WTC11 (cell line): ENCODE results near the gene RIMKLB. TPM values are rescaled to one million over a fixed set of nuclear protein-coding genes. Genes with fewer than 3 reads are reported as not detected.

Experiments used
- ATAC-seq: fragments of 200-7000 bp; cut with Tn5 transposase; 2 replicates; pipeline ENCODE4 v1.10.0; 2021; ENCODE audit warnings: mild to moderate bottlenecking, moderate library complexity
- CTCF ChIA-PET: fragments of 300-600 bp; sonication (Branson Sonifier 250); formaldehyde crosslinking; loops from one replicate; lab custom pipeline; 2021; ENCODE audit warnings: antibody characterized with exemption; lab: Charles Lee
- POLR2A ChIA-PET: fragments of 350-600 bp; sonication (Branson Sonifier 250); formaldehyde crosslinking; loops from one replicate; lab custom pipeline; 2021; ENCODE audit warnings: antibody characterized with exemption; lab: Charles Lee
- DNase-seq: peaks from one replicate; pipeline ENCODE4 v3.0.0; 2021; ENCODE audit warnings: low spot score
- H3K27ac Mint-ChIP-seq: 2 replicates; pipeline ENCODE4 v1.8.0; 2021; ENCODE audit warnings: mixed read lengths
- H3K27me3 Mint-ChIP-seq: 2 replicates; pipeline ENCODE4 v1.8.0; 2021; ENCODE audit warnings: low read depth, mild to moderate bottlenecking, moderate library complexity, mixed read lengths
- H3K36me3 Mint-ChIP-seq: 2 replicates; pipeline ENCODE4 v1.8.0; 2021; ENCODE audit warnings: mixed read lengths
- H3K4me1 Mint-ChIP-seq: 2 replicates; pipeline ENCODE4 v1.8.0; 2022; ENCODE audit warnings: mixed read lengths
- H3K4me3 Mint-ChIP-seq: 2 replicates; pipeline ENCODE4 v1.8.0; 2021; ENCODE audit warnings: mild to moderate bottlenecking, moderate library complexity, mixed read lengths
- H3K9me3 Mint-ChIP-seq: 2 replicates; pipeline ENCODE4 v1.8.0; 2021; ENCODE audit warnings: mixed read lengths
- ATF3 ChIP-seq: sonication (generic); formaldehyde crosslinking; conservative IDR thresholded peaks from 2 replicates; pipeline ENCODE4 v1.8.1; 2022; ENCODE audit warnings: mild to moderate bottlenecking, missing genetic modification reagents
- CREB1 ChIP-seq: sonication (generic); formaldehyde crosslinking; IDR thresholded peaks from 2 replicates; pipeline ENCODE4 v1.8.0; 2023; ENCODE audit warnings: mild to moderate bottlenecking, missing genetic modification reagents
- CREM ChIP-seq: sonication (generic); formaldehyde crosslinking; IDR thresholded peaks from 2 replicates; pipeline ENCODE4 v1.8.1; 2022; ENCODE audit warnings: mild to moderate bottlenecking, missing genetic modification reagents, moderate library complexity
- GRHL2 ChIP-seq: fragments of 250-450 bp; sonication (Bioruptor Pico); IDR thresholded peaks from 2 replicates; pipeline ENCODE4 v1.8.0; 2022; ENCODE audit warnings: mild to moderate bottlenecking, moderate library complexity; ENCODE audit not compliant: insufficient replicate concordance, severe bottlenecking
- HMGXB4 ChIP-seq: sonication (generic); formaldehyde crosslinking; IDR thresholded peaks from 2 replicates; pipeline ENCODE4 v1.8.1; 2023; ENCODE audit warnings: mild to moderate bottlenecking, moderate library complexity, missing genetic modification reagents
- MYBL2 ChIP-seq: sonication (generic); formaldehyde crosslinking; IDR thresholded peaks from 2 replicates; pipeline ENCODE4 v1.8.1; 2023; ENCODE audit warnings: mild to moderate bottlenecking, moderate library complexity, missing genetic modification reagents
- PRRX2 ChIP-seq: fragments of 250-450 bp; sonication (Bioruptor Pico); IDR thresholded peaks from 2 replicates; pipeline ENCODE4 v1.8.0; 2021; ENCODE audit warnings: mild to moderate bottlenecking
- USF1 ChIP-seq: sonication (generic); formaldehyde crosslinking; IDR thresholded peaks from 2 replicates; pipeline ENCODE4 v1.8.0; 2022; ENCODE audit warnings: mild to moderate bottlenecking, missing genetic modification reagents
- ZNF121 ChIP-seq: sonication (generic); formaldehyde crosslinking; IDR thresholded peaks from 2 replicates; pipeline ENCODE4 v1.8.0; 2023; ENCODE audit warnings: missing genetic modification reagents
- ZNF138 ChIP-seq: sonication (generic); formaldehyde crosslinking; conservative IDR thresholded peaks from 2 replicates; pipeline ENCODE4 v1.8.1; 2022; ENCODE audit warnings: mild to moderate bottlenecking, moderate library complexity, missing genetic modification reagents
- ZNF263 ChIP-seq: sonication (generic); formaldehyde crosslinking; IDR thresholded peaks from 2 replicates; pipeline ENCODE4 v1.8.1; 2022; ENCODE audit warnings: low read depth, mild to moderate bottlenecking, moderate library complexity, missing genetic modification reagents
- ZNF512 ChIP-seq: sonication (generic); formaldehyde crosslinking; IDR thresholded peaks from 2 replicates; pipeline ENCODE4 v1.8.1; 2022; ENCODE audit warnings: missing genetic modification reagents, borderline replicate concordance
- total RNA-seq: library from RNA; stranded (reverse); gene quantifications from 3 replicates; pipeline ENCODE4 v1.2.3, GENCODE V29; 2021
- TF ChIP-seq, protein P1 (sequence below): sonication (generic); formaldehyde crosslinking; IDR thresholded peaks from 2 replicates; pipeline ENCODE4 v1.8.1; 2023; ENCODE audit warnings: mild to moderate bottlenecking, missing genetic modification reagents
- TF ChIP-seq, protein P2 (sequence below): sonication (generic); formaldehyde crosslinking; IDR thresholded peaks from 2 replicates; pipeline ENCODE4 v1.8.0; 2023; ENCODE audit warnings: missing genetic modification reagents, mild to moderate bottlenecking, borderline replicate concordance
- TF ChIP-seq, protein P3 (sequence below): sonication (generic); formaldehyde crosslinking; conservative IDR thresholded peaks from 2 replicates; pipeline ENCODE4 v1.8.1; 2023; ENCODE audit warnings: mild to moderate bottlenecking, low read depth, missing genetic modification reagents, moderate library complexity
- TF ChIP-seq, protein P4 (sequence below): sonication (generic); formaldehyde crosslinking; IDR thresholded peaks from 2 replicates; pipeline ENCODE4 v1.8.1; 2022; ENCODE audit warnings: mild to moderate bottlenecking, moderate library complexity, missing genetic modification reagents

RIMKLB gene
- total RNA-seq, 1 experiment from 2014 or later, result 106 TPM

DNA sequence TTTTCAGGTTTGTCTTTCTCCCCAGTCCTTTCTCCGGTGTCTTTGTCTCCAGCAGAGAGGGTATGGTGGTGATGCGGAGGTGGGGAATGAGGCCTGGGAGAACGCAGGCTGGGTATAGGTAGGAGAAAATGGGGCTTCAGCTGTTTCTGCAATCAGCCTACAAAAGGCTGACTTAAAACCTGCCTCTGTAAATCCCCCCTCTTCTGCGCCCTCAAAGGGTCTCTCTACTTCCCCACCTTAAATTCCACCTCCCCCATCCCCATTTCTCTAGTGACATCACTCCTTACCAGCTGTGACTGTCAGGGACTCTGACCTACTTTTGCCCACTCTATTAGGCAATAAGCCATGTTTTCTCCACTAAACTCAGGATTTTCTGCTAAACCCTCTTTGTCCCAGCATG is 8.1 kb upstream of the RIMKLB start:
- Mint-ChIP-seq H3K9me3 (peaks cover 6% of the 10 kb centered on the region), H3K4me3 (0 out of 2 replicates have a peak overlapping the region, but pooled peaks have one; percentile 4), H3K36me3 (peaks cover 9% of the 10 kb centered on the region), H3K27me3 (no peaks in the 10 kb centered on the region), H3K4me1 (peaks cover 43% of the 10 kb centered on the region), H3K27ac (peak overlapping the region; percentile 98)
- no peak for DNase-seq
- TF ChIP-seq ATF3 (no peak), USF1 (CRISPR knock-in tag) (no peak), HMGXB4 (CRISPR knock-in tag) (no peak), CREB1 (CRISPR knock-in tag) (no peak), GRHL2 (CRISPR knock-in tag) (no peak), ZNF263 (CRISPR knock-in tag) (no peak), ZNF512 (no peak), ZNF121 (CRISPR knock-in tag) (no peak), CREM (CRISPR knock-in tag) (no peak), ZNF138 (no peak), PRRX2 (CRISPR knock-in tag) (no peak), MYBL2 (no peak)
- TF ChIP-seq, protein P1, sequence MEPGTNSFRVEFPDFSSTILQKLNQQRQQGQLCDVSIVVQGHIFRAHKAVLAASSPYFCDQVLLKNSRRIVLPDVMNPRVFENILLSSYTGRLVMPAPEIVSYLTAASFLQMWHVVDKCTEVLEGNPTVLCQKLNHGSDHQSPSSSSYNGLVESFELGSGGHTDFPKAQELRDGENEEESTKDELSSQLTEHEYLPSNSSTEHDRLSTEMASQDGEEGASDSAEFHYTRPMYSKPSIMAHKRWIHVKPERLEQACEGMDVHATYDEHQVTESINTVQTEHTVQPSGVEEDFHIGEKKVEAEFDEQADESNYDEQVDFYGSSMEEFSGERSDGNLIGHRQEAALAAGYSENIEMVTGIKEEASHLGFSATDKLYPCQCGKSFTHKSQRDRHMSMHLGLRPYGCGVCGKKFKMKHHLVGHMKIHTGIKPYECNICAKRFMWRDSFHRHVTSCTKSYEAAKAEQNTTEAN, result no peak
- TF ChIP-seq, protein P2, sequence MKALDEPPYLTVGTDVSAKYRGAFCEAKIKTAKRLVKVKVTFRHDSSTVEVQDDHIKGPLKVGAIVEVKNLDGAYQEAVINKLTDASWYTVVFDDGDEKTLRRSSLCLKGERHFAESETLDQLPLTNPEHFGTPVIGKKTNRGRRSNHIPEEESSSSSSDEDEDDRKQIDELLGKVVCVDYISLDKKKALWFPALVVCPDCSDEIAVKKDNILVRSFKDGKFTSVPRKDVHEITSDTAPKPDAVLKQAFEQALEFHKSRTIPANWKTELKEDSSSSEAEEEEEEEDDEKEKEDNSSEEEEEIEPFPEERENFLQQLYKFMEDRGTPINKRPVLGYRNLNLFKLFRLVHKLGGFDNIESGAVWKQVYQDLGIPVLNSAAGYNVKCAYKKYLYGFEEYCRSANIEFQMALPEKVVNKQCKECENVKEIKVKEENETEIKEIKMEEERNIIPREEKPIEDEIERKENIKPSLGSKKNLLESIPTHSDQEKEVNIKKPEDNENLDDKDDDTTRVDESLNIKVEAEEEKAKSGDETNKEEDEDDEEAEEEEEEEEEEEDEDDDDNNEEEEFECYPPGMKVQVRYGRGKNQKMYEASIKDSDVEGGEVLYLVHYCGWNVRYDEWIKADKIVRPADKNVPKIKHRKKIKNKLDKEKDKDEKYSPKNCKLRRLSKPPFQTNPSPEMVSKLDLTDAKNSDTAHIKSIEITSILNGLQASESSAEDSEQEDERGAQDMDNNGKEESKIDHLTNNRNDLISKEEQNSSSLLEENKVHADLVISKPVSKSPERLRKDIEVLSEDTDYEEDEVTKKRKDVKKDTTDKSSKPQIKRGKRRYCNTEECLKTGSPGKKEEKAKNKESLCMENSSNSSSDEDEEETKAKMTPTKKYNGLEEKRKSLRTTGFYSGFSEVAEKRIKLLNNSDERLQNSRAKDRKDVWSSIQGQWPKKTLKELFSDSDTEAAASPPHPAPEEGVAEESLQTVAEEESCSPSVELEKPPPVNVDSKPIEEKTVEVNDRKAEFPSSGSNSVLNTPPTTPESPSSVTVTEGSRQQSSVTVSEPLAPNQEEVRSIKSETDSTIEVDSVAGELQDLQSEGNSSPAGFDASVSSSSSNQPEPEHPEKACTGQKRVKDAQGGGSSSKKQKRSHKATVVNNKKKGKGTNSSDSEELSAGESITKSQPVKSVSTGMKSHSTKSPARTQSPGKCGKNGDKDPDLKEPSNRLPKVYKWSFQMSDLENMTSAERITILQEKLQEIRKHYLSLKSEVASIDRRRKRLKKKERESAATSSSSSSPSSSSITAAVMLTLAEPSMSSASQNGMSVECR (CRISPR knock-in tag), result no peak
- TF ChIP-seq, protein P3, sequence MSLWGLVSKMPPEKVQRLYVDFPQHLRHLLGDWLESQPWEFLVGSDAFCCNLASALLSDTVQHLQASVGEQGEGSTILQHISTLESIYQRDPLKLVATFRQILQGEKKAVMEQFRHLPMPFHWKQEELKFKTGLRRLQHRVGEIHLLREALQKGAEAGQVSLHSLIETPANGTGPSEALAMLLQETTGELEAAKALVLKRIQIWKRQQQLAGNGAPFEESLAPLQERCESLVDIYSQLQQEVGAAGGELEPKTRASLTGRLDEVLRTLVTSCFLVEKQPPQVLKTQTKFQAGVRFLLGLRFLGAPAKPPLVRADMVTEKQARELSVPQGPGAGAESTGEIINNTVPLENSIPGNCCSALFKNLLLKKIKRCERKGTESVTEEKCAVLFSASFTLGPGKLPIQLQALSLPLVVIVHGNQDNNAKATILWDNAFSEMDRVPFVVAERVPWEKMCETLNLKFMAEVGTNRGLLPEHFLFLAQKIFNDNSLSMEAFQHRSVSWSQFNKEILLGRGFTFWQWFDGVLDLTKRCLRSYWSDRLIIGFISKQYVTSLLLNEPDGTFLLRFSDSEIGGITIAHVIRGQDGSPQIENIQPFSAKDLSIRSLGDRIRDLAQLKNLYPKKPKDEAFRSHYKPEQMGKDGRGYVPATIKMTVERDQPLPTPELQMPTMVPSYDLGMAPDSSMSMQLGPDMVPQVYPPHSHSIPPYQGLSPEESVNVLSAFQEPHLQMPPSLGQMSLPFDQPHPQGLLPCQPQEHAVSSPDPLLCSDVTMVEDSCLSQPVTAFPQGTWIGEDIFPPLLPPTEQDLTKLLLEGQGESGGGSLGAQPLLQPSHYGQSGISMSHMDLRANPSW (CRISPR knock-in tag), result no peak
- TF ChIP-seq, protein P4, sequence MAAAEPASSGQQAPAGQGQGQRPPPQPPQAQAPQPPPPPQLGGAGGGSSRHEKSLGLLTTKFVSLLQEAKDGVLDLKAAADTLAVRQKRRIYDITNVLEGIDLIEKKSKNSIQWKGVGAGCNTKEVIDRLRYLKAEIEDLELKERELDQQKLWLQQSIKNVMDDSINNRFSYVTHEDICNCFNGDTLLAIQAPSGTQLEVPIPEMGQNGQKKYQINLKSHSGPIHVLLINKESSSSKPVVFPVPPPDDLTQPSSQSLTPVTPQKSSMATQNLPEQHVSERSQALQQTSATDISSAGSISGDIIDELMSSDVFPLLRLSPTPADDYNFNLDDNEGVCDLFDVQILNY (CRISPR knock-in tag), result no peak
- ChIA-PET POLR2A (interaction anchor here (0.6 kb wide), 1 partner anchor 345 kb away, joined by 5 read pairs; no protein-coding TSS in a partner anchor), CTCF (interaction anchor here (1.0 kb wide), 1 partner anchor 9 kb away, joined by 3 read pairs; no protein-coding TSS in a partner anchor)
- peak; percentile 13 for ATAC-seq
